Mammary epithelial cell (primary cell): ENCODE measurements around the gene VEGFB.

Experiments
- CTCF ChIP-seq, 2 donors: IDR thresholded peaks in 1 of 2; conservative IDR thresholded peaks in 1 of 2; 2 replicates each; pipeline ENCODE4 v1.5.1; 2011 to 2012; ENCODE audit warnings: inconsistent platforms in 2 of 2, low read length in 2 of 2, mild to moderate bottlenecking in 2 of 2, control low read depth in 1 of 2, low read depth in 1 of 2; ENCODE audit not compliant: insufficient read depth in 1 of 2; ENCODE audit errors: extremely low read depth in 1 of 2
- EZH2 ChIP-seq: IDR thresholded peaks from 2 replicates; pipeline ENCODE4 v1.6.1; 2012; ENCODE audit warnings: low read length, inconsistent platforms, borderline replicate concordance

GRCh38 chr11:64288353-64288750 lies 54.0 kb downstream of the VEGFB start:
- TF ChIP-seq CTCF (conservative IDR thresholded peaks at IDR 0.05 in 1 of 2, IDR thresholded peaks at IDR 0.05 in 1 of 2; ENCODE audit: extremely low read depth in 1 of 2, insufficient read depth in 1 of 2, low read depth in 1 of 2, low read length in 2 of 2) (no peak), EZH2 (no peak)
